ENCODE data around the gene FICD. TPM values are rescaled to one million over a fixed set of nuclear protein-coding genes. Genes with fewer than 3 reads are reported as not detected.
"Not testable (repeated sequence)": the region's sequence is repeated elsewhere in the genome, so short reads cannot be mapped to it uniquely, and the experiment has no call there.

FICD gene
- 11.0 and 12.1 TPM in 2 replicates for total RNA-seq

DNA sequence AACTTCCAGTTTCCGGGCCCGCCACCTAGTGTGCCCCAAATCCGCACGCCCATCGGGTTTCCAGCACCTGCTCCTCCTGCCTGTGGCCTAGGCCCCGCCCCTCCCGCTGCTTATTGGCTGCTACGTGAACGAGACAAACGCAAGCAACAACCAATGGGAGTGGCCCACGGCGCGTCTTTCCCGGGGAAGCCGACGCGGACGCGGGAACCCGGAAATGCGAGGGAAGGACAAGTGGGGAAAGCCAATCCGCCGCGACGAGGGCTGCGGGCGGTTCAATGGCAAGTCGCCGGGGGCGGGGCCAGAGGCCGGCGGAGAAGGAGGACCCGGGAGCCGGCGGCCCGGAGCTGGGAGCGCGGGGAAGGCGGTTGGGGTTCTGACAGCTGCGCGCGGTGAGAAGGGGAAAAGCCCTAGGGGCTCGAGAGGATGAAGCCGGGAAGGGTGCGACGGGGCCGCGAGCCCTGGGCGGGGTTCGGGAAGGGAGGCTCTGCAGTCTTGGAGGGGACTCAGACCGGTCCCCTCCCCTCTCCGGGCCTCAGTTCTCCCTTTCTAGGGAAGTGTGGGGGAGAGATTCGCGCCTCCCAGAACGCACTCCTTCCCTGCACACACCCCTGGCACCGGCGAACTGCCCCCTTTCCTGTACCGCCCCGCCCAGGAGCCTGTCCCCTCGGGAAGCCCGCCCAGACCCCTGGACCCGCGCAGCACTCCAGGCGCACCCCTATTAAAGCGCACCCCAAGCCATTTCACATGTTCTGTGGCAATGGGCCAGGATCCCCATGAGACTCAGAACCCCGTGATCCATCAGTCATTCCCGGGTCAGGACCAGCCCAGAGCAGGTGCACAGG is at the start of gene FICD:
Gene FICD (plus strand): TSS at position 305 of the 842 bp plus-strand sequence. CDS start 1,696 bp downstream, outside the sequence.
- intact Hi-C loops (cut with micrococcal nuclease), result loop anchor here (1.0 to 10.0 kb wide), 13 partner anchors 46 to 1770 kb away; partner anchors contain the start of genes ALKBH2, ATP2A2, KCTD10 and MMAB

DNA sequence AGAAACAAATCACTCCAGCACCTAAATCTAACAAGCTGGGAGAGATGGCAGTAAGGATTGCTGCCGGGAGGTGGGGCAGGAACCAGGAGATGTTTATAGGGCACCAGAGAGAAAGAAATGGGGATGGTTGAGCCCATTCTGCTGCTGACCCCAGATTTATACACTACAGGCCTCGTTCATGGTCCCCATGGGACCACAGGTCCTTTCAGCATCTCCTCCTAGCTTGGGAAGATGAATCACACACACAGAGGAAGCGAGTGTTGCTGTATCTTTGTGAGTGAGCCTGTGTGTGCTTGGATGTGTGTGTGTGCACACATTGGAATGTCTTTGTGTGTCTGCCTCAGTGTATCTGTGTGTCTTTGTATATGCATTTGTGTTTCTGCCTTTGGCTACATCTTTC is 49.7 kb upstream of the FICD start:
- intact Hi-C loops (cut with micrococcal nuclease), result no loop called here

DNA sequence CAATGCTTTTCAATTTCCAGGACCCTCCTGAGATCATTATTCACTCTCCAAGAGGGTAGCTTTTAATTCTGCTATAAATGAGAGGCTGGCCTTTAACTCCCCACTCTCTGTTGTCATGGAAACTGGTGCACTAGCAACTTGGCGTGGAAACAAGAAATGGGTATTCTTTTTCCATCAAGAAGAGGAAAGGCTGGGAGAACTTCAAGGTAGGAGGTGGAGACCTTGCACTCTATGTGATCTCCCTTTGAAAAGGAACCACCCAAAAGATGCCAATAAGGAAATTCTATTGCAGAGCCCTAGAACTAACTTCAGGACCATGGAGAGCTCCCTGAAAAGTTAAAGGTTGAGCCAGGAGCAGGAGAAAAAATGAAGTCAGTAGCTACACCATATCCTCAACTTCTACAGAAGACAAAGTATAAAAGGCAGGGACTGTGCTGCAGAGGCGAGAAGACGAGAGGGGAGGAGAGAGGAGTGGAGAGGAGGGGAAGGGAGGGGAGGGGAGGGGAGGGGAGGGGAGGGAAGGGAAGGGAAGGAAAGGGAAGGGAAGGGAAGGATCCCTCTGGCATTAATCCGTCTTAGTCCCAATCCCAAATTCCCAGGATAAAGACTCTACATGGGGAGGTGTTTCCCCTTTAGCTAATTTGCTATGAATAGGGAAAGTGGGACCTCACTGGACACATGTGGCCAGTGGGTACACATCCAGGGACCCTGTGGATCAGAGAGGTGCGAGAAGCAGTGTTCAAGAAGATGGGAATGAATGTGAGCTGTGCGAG is 46.7 kb upstream of the FICD start:
- intact Hi-C loops (cut with micrococcal nuclease), result loop anchor here (2.0 kb wide), 1 partner anchor 44 kb away; no protein-coding TSS in a partner anchor

DNA sequence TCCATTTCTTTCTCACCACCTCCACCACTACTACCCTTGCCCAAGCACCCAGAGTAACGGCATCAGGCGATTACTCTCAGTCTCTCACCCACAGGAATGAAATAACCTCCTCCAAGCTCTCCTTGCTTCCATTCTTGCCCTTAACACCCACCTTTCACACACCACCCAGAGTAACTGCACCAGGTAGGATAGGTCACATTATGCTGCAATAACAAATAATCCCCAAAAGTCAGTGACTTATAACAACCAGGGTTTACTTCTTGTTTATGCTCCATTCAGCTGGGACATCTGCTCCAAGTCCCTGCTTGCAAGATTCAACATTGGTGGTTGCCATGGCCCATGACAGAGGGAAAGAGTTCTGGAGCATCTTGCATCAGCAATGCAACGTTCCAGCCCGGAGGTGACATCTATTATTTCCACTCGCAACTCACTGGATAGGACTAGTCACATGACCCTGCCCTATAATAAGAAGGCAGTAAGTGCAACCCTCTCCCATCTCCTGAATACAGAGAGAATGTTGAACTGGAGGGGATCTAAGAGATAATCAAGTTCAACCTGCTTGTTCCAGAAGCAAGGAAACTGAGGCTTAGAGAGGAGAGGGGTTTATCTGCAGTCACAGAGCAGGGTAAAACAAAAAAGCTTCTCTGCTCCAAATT is 41.5 kb upstream of the FICD start:
- intact Hi-C loops (cut with micrococcal nuclease), result no loop called here

DNA sequence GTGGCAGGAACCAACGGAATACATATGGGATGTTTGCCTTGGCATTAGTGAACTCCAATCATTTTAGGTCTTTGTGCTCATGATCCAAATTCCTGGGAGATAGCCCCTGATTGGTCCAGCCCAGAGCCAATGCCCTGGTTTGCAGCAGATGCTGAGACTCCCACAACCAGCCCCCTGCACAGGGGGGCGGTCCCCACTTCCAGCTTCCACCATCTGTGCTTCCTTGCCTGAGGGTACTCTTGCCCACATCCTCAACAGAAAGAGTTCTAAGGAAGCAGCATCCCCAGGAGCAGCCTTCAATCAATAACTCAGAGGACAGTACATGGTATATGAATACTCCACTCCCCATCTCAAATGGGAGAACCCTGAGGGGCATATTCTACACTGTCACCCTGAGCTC is 39.7 kb upstream of the FICD start:
- intact Hi-C loops (cut with micrococcal nuclease), result no loop called here

DNA sequence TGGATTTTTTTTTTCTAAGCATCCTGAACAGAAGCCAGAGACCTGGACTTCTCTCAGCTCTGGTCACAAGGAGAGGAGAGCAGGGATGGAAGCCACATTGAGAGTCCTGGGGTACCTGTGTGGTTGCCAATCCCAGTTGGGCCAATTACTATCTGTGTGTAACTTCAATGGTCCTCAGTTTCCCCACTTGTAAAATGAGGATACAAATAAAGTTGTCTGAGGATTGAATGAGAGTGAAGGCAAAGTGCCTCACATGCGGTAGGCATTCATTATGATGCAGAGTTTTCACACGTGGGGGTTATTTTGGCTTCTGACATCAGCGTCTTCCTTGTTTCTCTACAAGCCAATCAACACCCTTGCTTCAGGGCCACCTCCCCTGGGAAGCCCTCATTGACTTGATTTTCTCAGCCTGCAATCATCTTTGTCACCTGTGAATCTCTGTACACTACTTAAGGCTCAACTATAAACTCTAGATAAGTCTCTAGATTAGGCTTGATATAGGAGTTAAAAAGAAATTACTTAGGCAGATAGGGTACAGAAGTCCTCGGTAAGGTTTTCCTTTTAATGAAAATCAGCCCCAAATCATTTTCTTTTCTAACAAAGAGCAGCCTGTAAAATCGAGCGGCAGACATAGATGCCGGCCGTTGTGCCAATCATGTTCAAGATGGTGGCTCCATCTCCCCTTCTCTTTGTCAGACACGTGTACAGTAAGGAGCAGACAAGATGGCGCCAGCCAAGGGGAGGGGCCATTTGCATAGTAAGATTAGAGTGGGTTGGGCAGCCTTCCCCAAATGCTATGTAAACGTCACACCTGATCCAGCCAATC is 37.8 kb upstream of the FICD start:
- intact Hi-C loops (cut with micrococcal nuclease), result no loop called here

DNA sequence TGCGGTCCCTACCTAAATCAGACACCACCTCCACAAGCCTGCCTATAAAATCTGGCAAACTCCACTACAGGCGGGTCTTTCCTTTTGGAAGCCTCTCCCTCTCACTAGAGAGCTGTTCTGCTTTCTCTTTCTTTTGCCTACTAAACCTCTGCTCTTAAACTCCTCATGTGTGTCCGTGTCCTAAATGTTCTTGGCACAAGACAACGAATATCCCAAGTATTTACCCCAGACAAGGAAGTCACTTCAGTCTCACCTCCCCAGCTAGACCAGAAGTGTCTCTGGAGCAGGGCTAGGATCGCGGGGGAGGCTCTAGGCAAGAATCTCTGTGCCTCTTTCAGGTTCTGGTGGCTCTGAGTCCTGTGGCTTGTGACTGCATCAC is 37.2 kb upstream of the FICD start:
- intact Hi-C loops (cut with micrococcal nuclease), result no loop called here

DNA sequence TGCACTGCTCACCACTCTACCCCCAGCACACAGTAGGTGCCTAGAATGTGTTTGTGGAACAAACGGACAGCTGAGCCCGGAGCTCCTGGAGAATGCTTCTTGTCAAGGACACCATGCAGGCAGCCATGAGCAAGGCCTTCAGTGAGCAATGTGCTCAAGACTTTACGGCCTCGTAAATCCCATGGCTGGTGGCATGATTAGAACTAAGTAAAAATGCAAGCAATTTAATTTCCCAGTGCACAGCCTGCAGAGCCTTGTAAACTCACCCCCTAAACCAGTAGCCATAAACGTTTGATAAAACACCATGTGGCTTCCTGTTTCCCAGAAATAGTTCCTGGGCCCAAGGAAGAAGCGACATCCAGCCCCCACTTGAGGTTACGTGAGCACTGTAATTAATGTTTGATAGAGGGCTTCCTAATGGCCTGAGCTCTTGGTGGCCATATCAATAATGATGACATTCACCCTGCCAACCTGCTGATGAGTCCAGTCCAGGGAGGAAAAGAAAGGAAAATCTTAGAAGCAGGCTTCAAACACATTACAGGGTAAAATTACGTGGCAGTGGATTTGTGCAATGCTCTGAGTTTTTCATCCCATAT is 36.4 kb upstream of the FICD start:
- intact Hi-C loops (cut with micrococcal nuclease), result no loop called here

DNA sequence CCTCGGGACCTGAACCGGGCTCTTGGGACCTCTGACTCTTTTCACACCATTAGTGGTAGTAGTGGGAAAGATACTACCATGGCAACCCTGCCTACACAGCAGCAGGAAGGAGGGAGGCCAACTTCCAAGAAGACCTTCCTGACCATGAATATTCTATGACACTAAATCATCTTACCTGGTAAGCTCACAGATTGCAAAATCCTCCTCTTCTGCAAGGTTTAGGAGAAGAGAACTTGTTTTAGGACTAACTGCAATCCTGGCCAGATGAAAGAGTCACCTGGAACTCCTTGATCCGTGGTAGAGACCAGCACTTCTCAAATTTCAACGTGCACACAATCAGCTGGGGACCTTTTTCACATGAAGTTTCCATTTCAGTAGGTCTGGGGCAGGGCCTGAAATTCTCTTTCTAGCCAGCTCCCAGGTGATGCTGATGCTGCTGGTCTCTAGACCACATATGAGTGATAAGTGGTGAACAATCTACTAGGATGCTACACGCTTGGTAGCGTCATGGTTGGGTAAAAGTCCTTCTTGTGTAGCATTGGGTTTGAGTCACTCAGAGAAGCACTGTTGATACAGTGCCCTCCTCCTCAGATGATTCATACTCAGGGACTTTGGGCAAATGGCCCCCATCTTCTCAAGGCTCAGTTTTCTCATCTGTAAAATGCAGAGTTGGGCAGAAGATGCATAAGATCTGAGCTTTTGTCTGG is 35.6 kb upstream of the FICD start:
- intact Hi-C loops (cut with micrococcal nuclease), result no loop called here

DNA sequence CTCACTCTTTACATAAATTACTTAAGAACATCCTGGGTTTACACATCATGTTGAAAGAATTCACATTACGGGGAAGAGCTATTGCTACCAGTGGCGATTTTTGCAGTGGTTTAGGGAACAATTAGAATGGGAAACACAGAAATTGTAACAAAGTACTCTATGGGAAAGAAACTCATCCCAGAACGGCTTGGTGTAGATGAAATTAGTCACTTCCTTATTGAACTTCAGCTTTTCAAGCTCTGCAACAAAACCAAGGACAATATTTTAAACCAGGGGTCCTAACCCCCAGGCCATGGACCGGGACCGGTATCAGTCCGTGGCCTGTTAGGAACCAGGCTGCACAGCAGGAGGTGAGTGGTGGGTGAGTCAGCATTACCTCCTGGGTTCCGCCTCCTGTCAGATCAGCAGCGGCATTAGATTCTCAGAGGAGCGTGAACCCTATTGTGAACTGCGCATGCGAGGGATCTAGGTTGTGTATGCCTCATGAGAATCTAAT is 32.3 kb upstream of the FICD start:
- intact Hi-C loops (cut with micrococcal nuclease), result no loop called here

DNA sequence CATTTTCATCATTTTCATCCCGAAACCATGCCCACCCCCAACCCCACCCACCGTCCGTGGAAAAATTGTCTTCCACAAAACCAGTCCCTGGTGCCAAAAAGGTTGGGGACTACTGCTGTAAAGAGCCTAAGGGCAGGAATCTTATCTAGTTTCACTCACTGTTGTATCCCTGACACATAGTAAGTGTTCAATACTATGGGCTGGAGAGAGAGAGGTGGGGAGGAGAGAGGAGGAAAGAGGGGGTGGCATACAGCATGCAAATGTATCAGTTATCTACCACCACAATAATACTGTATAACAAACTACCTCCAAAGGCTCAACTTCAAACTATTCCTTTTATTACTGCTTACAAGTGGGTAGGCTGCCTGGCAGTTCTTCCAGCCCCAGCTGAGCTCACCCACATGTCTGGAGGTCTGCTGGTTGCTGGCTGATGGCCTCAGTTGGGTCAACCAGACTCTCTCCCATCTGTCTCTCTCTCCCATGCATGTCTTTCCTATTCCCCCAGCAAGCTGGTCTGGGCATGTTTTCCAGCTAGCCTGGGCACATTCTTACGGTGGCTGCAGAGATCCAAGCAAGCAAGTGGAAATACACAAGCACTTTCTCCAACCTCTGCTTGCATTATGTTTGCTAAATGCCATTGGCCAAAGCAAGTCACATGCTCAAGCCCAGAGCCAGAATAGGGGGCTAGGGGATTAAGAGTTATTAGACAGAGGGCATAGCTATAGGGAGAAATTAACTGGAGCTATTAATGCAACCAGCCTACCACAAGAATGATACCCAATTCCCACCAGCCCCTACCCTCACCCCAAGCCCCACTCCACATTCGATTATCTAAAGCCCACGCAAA is 31.6 kb upstream of the FICD start:
- intact Hi-C loops (cut with micrococcal nuclease), result no loop called here

DNA sequence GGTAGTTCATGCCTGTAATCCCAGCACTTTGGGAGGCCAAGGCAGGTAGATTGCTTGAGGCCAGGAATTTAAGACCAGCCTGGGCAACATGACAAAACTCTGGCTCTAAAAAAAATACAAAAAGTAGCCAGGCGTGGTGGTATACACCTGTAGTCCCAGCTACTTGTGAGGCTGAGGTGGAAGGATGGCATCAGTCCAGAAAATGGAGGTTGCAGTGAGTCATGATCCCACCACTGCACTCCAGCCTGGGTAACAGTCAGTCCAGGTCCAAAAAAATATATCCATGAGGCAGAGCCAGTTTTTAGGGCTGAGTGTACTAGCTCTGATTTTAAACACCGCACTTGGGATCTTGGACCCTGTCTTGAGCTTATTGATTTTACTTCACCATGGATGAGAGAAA is 30.6 kb upstream of the FICD start:
- intact Hi-C loops (cut with micrococcal nuclease), result no loop called here

DNA sequence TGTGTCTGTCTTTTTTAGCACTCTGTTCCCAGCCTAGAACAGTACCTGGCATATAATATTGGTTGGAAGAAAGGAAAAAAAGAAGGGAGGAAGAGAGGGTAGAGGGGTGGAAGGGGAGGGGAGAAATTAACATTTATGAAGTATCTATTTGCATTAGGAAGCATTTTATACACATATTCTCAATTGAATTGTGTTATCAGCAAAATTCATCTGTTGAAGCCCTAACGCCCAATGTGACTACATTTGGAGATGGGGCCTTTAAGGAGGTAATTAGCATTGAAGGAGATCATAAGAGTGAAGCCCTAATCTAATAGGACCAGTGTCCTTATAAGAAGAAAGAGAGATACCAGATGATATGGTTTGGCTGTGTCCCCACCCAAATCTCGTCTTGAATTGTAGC is 30.2 kb upstream of the FICD start:
- intact Hi-C loops (cut with micrococcal nuclease), result no loop called here

DNA sequence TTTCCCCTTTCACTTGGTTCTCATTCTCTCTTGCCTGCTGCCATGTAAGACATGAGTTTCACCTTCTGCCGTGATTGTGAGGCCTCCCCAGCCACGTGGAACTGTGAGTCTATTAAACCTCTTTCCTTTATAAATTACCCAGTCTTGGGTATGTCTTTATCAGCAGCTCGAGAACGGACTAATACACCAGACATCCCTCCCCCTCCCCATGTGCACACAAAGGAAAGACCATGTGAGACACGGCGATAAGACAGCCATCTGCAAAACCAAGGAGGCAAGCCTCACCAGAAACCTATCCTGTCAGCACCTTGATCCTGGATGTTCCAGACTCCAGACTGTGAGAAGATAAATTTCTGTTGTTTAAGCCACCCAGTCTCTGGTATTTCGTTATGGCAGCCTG is 29.7 kb upstream of the FICD start:
- intact Hi-C loops (cut with micrococcal nuclease), result not testable (repeated sequence)

DNA sequence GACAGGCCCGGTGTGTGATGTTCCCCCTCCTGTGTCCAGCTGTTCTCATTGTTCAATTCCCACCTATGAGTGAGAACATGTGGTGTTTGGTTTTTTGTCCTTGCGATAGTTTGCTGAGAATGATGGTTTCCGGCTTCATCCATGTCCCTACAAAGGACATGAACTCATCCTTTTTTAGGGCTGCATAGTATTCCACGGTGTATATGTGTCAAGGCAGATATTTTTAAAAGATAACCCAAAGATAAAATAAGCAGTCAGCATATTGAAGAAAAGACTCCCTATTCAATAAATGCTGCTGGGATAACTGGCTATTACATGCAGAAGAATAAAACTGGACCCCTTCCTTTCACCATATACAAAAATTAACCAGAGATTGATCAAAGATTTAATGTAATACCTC is 28.0 kb upstream of the FICD start:
- intact Hi-C loops (cut with micrococcal nuclease), result not testable (repeated sequence)

DNA sequence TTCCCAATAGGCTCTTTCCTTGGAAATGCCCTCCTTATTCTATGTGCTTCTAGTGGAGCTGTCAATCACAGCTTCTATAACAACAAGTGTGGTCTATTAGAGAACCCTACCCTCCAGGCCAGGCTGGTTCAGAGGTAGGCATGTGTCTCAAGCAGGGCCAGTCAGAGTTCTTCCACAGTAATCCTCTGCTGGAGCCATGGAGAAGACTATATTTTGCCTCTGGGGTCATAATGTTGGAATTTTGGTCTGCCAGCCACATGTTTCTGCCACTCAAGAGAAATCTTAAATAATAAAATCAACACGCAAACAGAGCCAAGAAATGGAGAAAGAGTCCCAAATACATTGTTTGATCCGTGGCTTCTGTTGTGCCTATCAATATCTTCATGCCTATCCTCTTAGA is 23.8 kb upstream of the FICD start:
- intact Hi-C loops (cut with micrococcal nuclease), result no loop called here

DNA sequence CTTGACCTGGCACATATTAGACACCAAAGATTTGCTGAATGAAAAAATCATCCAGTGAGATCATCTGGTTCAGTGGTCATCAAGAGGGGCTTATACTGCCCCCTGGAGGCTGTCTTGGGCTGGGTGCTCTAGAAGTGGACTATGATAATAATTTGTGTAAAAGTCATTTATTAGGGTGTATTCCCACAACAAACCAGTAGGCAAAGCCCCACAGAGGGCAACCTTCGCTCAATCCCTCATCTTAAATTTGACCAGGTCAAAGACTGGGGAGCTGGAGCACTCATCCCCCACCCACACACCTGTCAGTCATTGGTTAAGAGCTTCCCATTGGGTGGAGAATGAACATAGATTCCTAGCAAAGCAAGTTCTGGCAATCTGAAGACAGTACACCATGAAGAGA is 20.0 kb upstream of the FICD start:
- intact Hi-C loops (cut with micrococcal nuclease), result loop anchor here (5.0 kb wide), 1 partner anchor 578 kb away; no protein-coding TSS in a partner anchor

DNA sequence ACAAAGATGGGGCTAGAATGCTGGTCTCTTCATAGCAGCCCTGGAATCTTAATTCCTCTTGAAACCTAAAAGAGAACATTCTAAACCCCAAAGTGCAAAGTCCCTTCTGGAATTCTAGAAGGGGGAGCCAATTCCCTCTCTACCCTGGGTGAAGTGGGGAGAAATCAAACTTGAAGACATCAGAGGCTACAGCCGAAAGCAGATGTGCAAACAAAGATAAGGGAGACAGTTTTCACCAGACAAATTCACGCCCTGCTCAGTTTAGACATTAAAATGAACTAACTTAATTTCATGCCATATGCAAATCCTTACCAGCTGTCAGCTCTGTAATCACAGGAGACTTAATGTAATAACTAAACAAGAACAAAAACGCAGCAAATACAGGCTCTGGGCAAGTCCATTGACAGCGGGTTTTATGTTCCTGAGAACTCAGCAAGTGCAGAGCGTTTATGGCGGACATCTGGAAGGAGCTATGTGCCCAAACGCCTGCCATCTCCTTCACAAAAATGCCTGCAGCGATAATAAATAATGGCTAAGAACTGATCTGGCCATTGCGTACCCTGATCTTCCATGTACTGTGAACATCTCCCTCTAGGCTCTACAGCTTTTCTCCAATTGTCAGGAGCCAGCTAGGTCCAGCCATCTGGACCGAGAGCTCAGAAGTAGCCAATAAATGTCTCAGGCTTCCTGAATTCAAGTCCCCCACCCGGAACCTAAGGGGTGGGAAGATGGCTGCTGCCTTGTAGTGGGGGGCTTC is 19.1 kb upstream of the FICD start:
- intact Hi-C loops (cut with micrococcal nuclease), result loop anchor here (5.0 kb wide), 1 partner anchor 579 kb away; no protein-coding TSS in a partner anchor

Data from T-helper 1 cell treated with Interleukin-12 subunit alpha and Interleukin-12 subunit beta and Interleukin-4 antibody, amounts not matched to agents 30 ng/mL and 1 ng/mL, for 36 hours (primary cell).